ENCODE data around the gene CD24.

The CD24 gene

DNA sequence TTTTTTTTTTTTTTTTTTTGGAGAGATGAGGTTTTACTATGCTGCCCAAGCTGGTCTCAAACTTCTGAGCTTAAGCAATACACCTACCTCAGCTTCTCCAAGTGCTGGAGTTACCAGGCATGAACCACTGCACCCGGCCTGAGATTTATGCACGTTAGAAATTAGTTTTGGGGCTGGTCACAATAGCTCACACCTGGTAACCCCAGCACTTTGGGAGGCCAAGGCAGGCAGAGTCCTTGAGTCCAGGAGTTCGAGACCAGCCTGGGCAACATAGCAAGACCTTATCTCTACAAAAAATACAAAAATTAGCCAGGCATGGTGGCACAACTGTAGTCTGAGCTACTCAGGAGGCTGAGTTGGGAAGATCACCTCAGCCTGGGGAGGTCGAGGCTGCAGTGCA is 51.9 kb downstream of the CD24 start:
- ChIA-PET POLR2A (interaction anchor here (0.9 kb wide), 1 partner anchor 233 kb away, joined by 4 read pairs; no protein-coding TSS in a partner anchor), CTCF (interaction anchor here (0.6 kb wide), 1 partner anchor 57 kb away, joined by 3 read pairs; no protein-coding TSS in a partner anchor)
- Histone ChIP-seq H3K36me3 (ENCODE audit: control insufficient read depth in 2 of 2, insufficient read depth in 1 of 2, low read length in 2 of 2) (no peaks in the 10 kb centered on the region), H3K9me3 (ENCODE audit: control insufficient read depth, insufficient read depth, low read depth, low read length) (no peaks in the 10 kb centered on the region), H3K27ac (ENCODE audit: extremely low read depth, low read depth, low read length) (no peak overlapping the region), H3K4me1 (ENCODE audit: control insufficient read depth, insufficient read depth, low read length) (no peaks in the 10 kb centered on the region), H3K4me3 (ENCODE audit: low read depth, low read length) (no peak overlapping the region)
- TF ChIP-seq, protein P1, sequence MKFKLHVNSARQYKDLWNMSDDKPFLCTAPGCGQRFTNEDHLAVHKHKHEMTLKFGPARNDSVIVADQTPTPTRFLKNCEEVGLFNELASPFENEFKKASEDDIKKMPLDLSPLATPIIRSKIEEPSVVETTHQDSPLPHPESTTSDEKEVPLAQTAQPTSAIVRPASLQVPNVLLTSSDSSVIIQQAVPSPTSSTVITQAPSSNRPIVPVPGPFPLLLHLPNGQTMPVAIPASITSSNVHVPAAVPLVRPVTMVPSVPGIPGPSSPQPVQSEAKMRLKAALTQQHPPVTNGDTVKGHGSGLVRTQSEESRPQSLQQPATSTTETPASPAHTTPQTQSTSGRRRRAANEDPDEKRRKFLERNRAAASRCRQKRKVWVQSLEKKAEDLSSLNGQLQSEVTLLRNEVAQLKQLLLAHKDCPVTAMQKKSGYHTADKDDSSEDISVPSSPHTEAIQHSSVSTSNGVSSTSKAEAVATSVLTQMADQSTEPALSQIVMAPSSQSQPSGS (tag by site-specific recombination; IDR thresholded peaks at IDR 0.05; ENCODE audit: low read depth): no peak
- TF ChIP-seq ZNF48 (tag by site-specific recombination; IDR thresholded peaks at IDR 0.05) (no peak), TRIM28 (IDR thresholded peaks at IDR 0.05; ENCODE audit: borderline replicate concordance, low read length) (no peak), ZIC2 (tag by site-specific recombination; IDR thresholded peaks at IDR 0.05) (no peak), GLI2 (tag by site-specific recombination; IDR thresholded peaks at IDR 0.05; ENCODE audit: borderline replicate concordance, low read depth) (no peak)
- TF ChIP-seq, protein P2, sequence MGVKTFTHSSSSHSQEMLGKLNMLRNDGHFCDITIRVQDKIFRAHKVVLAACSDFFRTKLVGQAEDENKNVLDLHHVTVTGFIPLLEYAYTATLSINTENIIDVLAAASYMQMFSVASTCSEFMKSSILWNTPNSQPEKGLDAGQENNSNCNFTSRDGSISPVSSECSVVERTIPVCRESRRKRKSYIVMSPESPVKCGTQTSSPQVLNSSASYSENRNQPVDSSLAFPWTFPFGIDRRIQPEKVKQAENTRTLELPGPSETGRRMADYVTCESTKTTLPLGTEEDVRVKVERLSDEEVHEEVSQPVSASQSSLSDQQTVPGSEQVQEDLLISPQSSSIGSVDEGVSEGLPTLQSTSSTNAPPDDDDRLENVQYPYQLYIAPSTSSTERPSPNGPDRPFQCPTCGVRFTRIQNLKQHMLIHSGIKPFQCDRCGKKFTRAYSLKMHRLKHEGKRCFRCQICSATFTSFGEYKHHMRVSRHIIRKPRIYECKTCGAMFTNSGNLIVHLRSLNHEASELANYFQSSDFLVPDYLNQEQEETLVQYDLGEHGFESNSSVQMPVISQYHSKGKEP (tag by site-specific recombination; IDR thresholded peaks at IDR 0.05): no peak

Measured in HEK293 (cell line).